ENCODE measurements around the gene COMMD6. TPM values are rescaled to one million over a fixed set of nuclear protein-coding genes. Genes with fewer than 3 reads are reported as not detected.

Gene COMMD6
- total and polyA plus RNA-seq, 2 of the 13 experiments (the other 11 are each of a cell fraction or from before 2014, with no cell fraction given) = 97.0 to 164 TPM

DNA sequence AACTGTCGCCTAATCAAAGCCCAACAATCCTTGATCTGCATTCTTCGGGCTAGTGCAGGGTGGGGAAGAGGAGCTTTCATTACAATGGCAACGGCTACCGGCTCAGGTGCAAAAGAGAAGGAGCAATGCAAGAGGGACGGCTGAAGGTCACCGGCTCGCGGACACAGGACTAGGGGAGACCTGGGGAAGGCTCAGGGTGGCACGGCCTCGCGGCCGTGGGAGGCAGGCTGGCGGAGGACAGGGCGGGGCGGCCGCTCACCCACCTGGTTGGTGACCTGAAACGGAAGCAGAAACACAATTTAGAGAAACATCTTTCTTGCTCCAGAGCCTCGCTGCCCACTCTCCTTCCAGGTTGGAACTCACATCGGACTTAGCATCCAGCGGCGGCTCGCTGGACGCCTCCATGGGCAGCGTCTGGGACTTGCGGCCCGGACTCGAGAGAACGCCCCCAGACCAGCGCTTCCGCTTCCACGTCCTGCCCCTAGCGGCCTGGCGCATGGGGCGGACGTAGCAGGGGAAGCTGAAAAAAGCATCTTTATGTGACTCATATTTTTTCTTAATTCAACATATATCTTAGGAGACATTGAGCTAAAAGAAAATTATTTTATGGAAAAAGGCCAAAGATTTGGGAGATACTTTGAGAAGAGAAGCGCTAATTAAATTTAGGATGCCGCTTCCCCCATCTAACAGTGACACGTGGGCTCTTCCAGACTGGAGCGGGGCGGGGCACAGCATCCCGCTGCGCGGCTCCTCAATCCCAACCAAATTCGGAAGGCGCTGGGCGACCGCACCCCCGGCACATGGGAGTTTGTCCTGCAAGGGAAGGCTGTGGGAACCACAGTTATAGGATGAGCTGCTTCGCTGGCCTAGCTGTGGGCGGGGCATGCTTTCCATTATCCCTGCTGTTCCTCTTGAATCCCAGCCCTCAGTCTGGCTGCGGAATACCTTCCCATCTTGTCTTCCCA lies at the start of gene COMMD6 (continued):
- TF ChIP-seq HIVEP1 (CRISPR knock-in tag; IDR thresholded peaks at IDR 0.05) (peak; percentile 10; the same call in 1 of the 2 replicates), ZNF564 (CRISPR knock-in tag; IDR thresholded peaks at IDR 0.05) (no peak; the same call in 1 of the 2 replicates), IKZF1 (IDR thresholded peaks at IDR 0.05) (no peak), HDAC2 (CRISPR knock-in tag; IDR thresholded peaks at IDR 0.05) (peak; percentile 47), TBP (CRISPR knock-in tag; IDR thresholded peaks at IDR 0.05) (0 out of 2 replicates have a peak, but pooled peaks have one; percentile 23), ELF1 (CRISPR knock-in tag; IDR thresholded peaks at IDR 0.05) (peak; percentile 94), GPN1 (CRISPR knock-in tag; IDR thresholded peaks at IDR 0.05; ENCODE audit: borderline replicate concordance) (no peak), ZBTB20 (CRISPR knock-in tag; IDR thresholded peaks at IDR 0.05; ENCODE audit: borderline replicate concordance, low read depth) (0 out of 2 replicates have a peak, but pooled peaks have one; percentile 51), GLI4 (CRISPR knock-in tag; IDR thresholded peaks at IDR 0.05; ENCODE audit: borderline replicate concordance) (0 out of 2 replicates have a peak, but pooled peaks have one; percentile 61), ZNF138 (CRISPR knock-in tag; IDR thresholded peaks at IDR 0.05; ENCODE audit: low read depth) (no peak), RNF2 (conservative IDR thresholded peaks at IDR 0.05; ENCODE audit: low read depth) (peak; percentile 55; the same call in 1 of the 2 replicates), ZNF44 (CRISPR knock-in tag; IDR thresholded peaks at IDR 0.05) (no peak)
- TF ChIP-seq, protein P1, sequence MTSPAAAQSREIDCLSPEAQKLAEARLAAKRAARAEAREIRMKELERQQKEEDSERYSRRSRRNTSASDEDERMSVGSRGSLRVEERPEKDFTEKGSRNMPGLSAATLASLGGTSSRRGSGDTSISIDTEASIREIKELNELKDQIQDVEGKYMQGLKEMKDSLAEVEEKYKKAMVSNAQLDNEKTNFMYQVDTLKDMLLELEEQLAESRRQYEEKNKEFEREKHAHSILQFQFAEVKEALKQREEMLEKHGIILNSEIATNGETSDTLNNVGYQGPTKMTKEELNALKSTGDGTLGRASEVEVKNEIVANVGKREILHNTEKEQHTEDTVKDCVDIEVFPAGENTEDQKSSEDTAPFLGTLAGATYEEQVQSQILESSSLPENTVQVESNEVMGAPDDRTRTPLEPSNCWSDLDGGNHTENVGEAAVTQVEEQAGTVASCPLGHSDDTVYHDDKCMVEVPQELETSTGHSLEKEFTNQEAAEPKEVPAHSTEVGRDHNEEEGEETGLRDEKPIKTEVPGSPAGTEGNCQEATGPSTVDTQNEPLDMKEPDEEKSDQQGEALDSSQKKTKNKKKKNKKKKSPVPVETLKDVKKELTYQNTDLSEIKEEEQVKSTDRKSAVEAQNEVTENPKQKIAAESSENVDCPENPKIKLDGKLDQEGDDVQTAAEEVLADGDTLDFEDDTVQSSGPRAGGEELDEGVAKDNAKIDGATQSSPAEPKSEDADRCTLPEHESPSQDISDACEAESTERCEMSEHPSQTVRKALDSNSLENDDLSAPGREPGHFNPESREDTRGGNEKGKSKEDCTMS (CRISPR knock-in tag; conservative IDR thresholded peaks at IDR 0.05) = no peak
- TF ChIP-seq, protein P2, sequence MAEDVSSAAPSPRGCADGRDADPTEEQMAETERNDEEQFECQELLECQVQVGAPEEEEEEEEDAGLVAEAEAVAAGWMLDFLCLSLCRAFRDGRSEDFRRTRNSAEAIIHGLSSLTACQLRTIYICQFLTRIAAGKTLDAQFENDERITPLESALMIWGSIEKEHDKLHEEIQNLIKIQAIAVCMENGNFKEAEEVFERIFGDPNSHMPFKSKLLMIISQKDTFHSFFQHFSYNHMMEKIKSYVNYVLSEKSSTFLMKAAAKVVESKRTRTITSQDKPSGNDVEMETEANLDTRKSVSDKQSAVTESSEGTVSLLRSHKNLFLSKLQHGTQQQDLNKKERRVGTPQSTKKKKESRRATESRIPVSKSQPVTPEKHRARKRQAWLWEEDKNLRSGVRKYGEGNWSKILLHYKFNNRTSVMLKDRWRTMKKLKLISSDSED (CRISPR knock-in tag; IDR thresholded peaks at IDR 0.05) = no peak
- TF ChIP-seq, protein P3, sequence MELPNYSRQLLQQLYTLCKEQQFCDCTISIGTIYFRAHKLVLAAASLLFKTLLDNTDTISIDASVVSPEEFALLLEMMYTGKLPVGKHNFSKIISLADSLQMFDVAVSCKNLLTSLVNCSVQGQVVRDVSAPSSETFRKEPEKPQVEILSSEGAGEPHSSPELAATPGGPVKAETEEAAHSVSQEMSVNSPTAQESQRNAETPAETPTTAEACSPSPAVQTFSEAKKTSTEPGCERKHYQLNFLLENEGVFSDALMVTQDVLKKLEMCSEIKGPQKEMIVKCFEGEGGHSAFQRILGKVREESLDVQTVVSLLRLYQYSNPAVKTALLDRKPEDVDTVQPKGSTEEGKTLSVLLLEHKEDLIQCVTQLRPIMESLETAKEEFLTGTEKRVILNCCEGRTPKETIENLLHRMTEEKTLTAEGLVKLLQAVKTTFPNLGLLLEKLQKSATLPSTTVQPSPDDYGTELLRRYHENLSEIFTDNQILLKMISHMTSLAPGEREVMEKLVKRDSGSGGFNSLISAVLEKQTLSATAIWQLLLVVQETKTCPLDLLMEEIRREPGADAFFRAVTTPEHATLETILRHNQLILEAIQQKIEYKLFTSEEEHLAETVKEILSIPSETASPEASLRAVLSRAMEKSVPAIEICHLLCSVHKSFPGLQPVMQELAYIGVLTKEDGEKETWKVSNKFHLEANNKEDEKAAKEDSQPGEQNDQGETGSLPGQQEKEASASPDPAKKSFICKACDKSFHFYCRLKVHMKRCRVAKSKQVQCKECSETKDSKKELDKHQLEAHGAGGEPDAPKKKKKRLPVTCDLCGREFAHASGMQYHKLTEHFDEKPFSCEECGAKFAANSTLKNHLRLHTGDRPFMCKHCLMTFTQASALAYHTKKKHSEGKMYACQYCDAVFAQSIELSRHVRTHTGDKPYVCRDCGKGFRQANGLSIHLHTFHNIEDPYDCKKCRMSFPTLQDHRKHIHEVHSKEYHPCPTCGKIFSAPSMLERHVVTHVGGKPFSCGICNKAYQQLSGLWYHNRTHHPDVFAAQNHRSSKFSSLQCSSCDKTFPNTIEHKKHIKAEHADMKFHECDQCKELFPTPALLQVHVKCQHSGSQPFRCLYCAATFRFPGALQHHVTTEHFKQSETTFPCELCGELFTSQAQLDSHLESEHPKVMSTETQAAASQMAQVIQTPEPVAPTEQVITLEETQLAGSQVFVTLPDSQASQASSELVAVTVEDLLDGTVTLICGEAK (IDR thresholded peaks at IDR 0.05) = no peak
- TF ChIP-seq, protein P3 (CRISPR knock-in tag; IDR thresholded peaks at IDR 0.05) = peak; percentile 61

All from HepG2 (cell line).